Spinal cord (tissue), 10 donors: ENCODE data around the gene TMEM266. TPM values are rescaled to one million over a fixed set of nuclear protein-coding genes. Genes with fewer than 3 reads are reported as not detected.

Experiments used
- DNase-seq, 6 donors: peaks; one replicate each; pipeline versions ENCODE4 v3.0.0 to v3.0.0-alpha.2; 2013 to 2015; ENCODE audit warnings: low spot score in 6 of 6, low read depth in 4 of 6
- H3K27ac ChIP-seq: one replicate; pipeline ENCODE4 v1.5.1; 2013; ENCODE audit warnings: low read depth, low read length, control low read depth
- H3K27me3 ChIP-seq: one replicate; pipeline ENCODE4 v1.6.1; 2013; ENCODE audit warnings: low read length; ENCODE audit not compliant: control insufficient read depth, insufficient read depth
- H3K36me3 ChIP-seq: one replicate; pipeline ENCODE4 v1.6.1; 2013; ENCODE audit warnings: low read length; ENCODE audit not compliant: control insufficient read depth, insufficient read depth
- H3K4me1 ChIP-seq: one replicate; pipeline ENCODE4 v1.6.1; 2013; ENCODE audit warnings: low read length; ENCODE audit not compliant: control insufficient read depth, insufficient read depth
- H3K4me3 ChIP-seq: one replicate; pipeline ENCODE4 v1.5.1; 2013; ENCODE audit warnings: low read depth, low read length, control low read depth
- H3K9me3 ChIP-seq: one replicate; pipeline ENCODE4 v1.6.1; 2013; ENCODE audit warnings: low read length; ENCODE audit not compliant: control insufficient read depth, insufficient read depth
- WGBS: methylation state at CpG from one replicate; pipeline ENCODE4 v1.1.5; 2013; ENCODE audit warnings: missing lambda C conversion rate; ENCODE audit not compliant: insufficient coverage; 5-methylcytosine and 5-hydroxymethylcytosine counted together
- polyA plus RNA-seq, 2 donors: library from polyadenylated mRNA; unstranded; fragments of 120-200 nt; gene quantifications; one replicate each; pipeline ENCODE4 v1.2.1, GENCODE V29; 2013; ENCODE audit not compliant: insufficient read length in 2 of 2
- total RNA-seq, 2 donors: library from RNA; depleted of rRNA in 1 of 2; stranded (reverse); fragments of 120-200 nt in 1 of 2; fragments of >200 nt in 1 of 2; gene quantifications; one replicate each; pipeline versions ENCODE4 v1.2.3 to v1.2.4, GENCODE V29; 2013 to 2014
- donor health status: healthy.

Gene TMEM266
- total and polyA plus RNA-seq, 4 donors = 3.4 to 13.3 (median 7.9) TPM

- H3K4me1 ChIP-seq = peaks cover 32% of the 10 kb centered on the region
- peak in 3 of 6 donors; percentile 26 to 76 (median 76) for DNase-seq
- no peak overlapping the region for H3K4me3 ChIP-seq
- no peaks in the 10 kb centered on the region for H3K9me3 ChIP-seq
- no peak overlapping the region for H3K27ac ChIP-seq
- peaks cover under 1% of the 10 kb centered on the region for H3K27me3 ChIP-seq
- H3K36me3 ChIP-seq = peaks cover 27% of the 10 kb centered on the region
- WGBS = 24% methylated on average over 17 of the region's 18 CpGs
Observed at GRCh38 chr15:76196269-76197231, 136.8 kb downstream of the TMEM266 start.

- WGBS = 93% methylated on average over 6 of the region's 8 CpGs
Observed at GRCh38 chr15:76197703-76198455, 138.1 kb downstream of the TMEM266 start.

GRCh38 chr15:76198456-76199105, 138.8 kb downstream of the TMEM266 start:
- H3K27ac ChIP-seq = no peak overlapping the region
- WGBS = 87% methylated on average over 5 of the region's 6 CpGs
- no peak for DNase-seq

More at GRCh38 chr15:76197703-76198455, 138.1 kb downstream of the TMEM266 start:
- Histone ChIP-seq H3K36me3 (peaks cover 20% of the 10 kb centered on the region), H3K9me3 (no peaks in the 10 kb centered on the region), H3K4me1 (peaks cover 26% of the 10 kb centered on the region), H3K4me3 (no peak overlapping the region), H3K27ac (no peak overlapping the region), H3K27me3 (no peaks in the 10 kb centered on the region)
- DNase-seq = no peak

GRCh38 chr15:76199106-76200082, 139.6 kb downstream of the TMEM266 start:
- Histone ChIP-seq H3K4me1 (peaks cover 26% of the 10 kb centered on the region), H3K27me3 (no peaks in the 10 kb centered on the region), H3K4me3 (no peak overlapping the region), H3K36me3 (peaks cover 29% of the 10 kb centered on the region), H3K27ac (no peak overlapping the region), H3K9me3 (no peaks in the 10 kb centered on the region)
- 87% methylated on average over 14 of the region's 19 CpGs for WGBS
- no peak for DNase-seq

More at GRCh38 chr15:76198456-76199105, 138.8 kb downstream of the TMEM266 start:
- Histone ChIP-seq H3K9me3 (no peaks in the 10 kb centered on the region), H3K36me3 (peaks cover 21% of the 10 kb centered on the region), H3K27me3 (no peaks in the 10 kb centered on the region), H3K4me3 (no peak overlapping the region), H3K4me1 (peaks cover 26% of the 10 kb centered on the region)

GRCh38 chr15:76200083-76200465, 140.3 kb downstream of the TMEM266 start:
- H3K4me1 ChIP-seq = peaks cover 26% of the 10 kb centered on the region
- 95% methylated on average over 6 of the region's 6 CpGs for WGBS
- DNase-seq = no peak
- no peak overlapping the region for H3K27ac ChIP-seq
- no peaks in the 10 kb centered on the region for H3K27me3 ChIP-seq
- H3K4me3 ChIP-seq = no peak overlapping the region
- H3K9me3 ChIP-seq = no peaks in the 10 kb centered on the region
- peaks cover 35% of the 10 kb centered on the region for H3K36me3 ChIP-seq

GRCh38 chr15:76200641-76201105, 140.9 kb downstream of the TMEM266 start:
- Histone ChIP-seq H3K4me1 (peaks cover 25% of the 10 kb centered on the region), H3K27ac (no peak overlapping the region), H3K4me3 (no peak overlapping the region), H3K27me3 (no peaks in the 10 kb centered on the region), H3K36me3 (peaks cover 37% of the 10 kb centered on the region), H3K9me3 (no peaks in the 10 kb centered on the region)
- no peak for DNase-seq
- WGBS = 55% methylated on average over 5 of the region's 5 CpGs

- Histone ChIP-seq H3K4me1 (peaks cover 24% of the 10 kb centered on the region), H3K36me3 (peaks cover 41% of the 10 kb centered on the region), H3K27ac (no peak overlapping the region), H3K27me3 (no peaks in the 10 kb centered on the region), H3K9me3 (no peaks in the 10 kb centered on the region), H3K4me3 (no peak overlapping the region)
- WGBS = 83% methylated on average over 4 of the region's 6 CpGs
- DNase-seq = no peak
Observed at GRCh38 chr15:76201536-76202255, 141.9 kb downstream of the TMEM266 start.

- no peak overlapping the region for H3K4me3 ChIP-seq
- H3K27me3 ChIP-seq = no peaks in the 10 kb centered on the region
- H3K9me3 ChIP-seq = no peaks in the 10 kb centered on the region
- 93% methylated on average over 21 of the region's 23 CpGs for WGBS
- peaks cover 46% of the 10 kb centered on the region for H3K36me3 ChIP-seq
- DNase-seq = no peak
- no peak overlapping the region for H3K27ac ChIP-seq
- H3K4me1 ChIP-seq = peaks cover 18% of the 10 kb centered on the region
Observed at GRCh38 chr15:76203346-76204108, 143.7 kb downstream of the TMEM266 start.
